HFF-Myc (cell line): ENCODE measurements around the gene HDAC8.
"Not testable (repeated sequence)": the region's sequence is repeated elsewhere in the genome, so short reads cannot be mapped to it uniquely, and the experiment has no call there.

ENCODE experiments used
- DNase-seq: peaks from one replicate; pipeline ENCODE4 v3.0.0-alpha.2; 2011; ENCODE audit warnings: low read depth; ENCODE audit errors: extremely low read depth
- H3K4me3 ChIP-seq: replicated peaks from 2 replicates; pipeline ENCODE4 v1.5.1; 2011; ENCODE audit warnings: low read depth, mild to moderate bottlenecking, control low read depth, low read length
- TF ChIP-seq, protein P1 (sequence below): IDR thresholded peaks from 2 replicates; pipeline ENCODE4 v1.5.1; 2012; ENCODE audit warnings: mild to moderate bottlenecking, low read depth, low read length, control low read depth; ENCODE audit errors: missing control alignments

The HDAC8 gene

DNA sequence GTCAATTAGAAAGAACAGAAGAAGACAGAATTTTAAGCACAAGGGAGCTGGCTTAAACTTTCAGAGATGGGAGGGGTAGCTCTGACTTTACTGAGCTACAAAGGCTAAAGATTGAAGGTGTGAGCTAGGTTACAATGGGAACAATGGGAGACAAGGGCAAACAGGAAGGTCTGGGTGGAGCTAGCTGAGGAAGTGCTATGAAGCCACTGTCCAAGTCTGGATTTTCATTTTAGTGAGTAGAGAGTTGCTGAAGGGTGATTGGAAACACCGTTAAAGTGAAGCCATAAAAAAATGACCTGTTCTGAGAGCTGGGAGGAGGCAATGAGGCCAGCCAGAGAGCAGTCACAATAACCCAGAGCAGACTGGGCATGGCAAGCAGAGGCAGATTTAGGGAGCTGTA lies 162.7 kb downstream of the HDAC8 start:
- DNase-seq: no peak
- no peak overlapping the region for H3K4me3 ChIP-seq
- TF ChIP-seq, protein P1, sequence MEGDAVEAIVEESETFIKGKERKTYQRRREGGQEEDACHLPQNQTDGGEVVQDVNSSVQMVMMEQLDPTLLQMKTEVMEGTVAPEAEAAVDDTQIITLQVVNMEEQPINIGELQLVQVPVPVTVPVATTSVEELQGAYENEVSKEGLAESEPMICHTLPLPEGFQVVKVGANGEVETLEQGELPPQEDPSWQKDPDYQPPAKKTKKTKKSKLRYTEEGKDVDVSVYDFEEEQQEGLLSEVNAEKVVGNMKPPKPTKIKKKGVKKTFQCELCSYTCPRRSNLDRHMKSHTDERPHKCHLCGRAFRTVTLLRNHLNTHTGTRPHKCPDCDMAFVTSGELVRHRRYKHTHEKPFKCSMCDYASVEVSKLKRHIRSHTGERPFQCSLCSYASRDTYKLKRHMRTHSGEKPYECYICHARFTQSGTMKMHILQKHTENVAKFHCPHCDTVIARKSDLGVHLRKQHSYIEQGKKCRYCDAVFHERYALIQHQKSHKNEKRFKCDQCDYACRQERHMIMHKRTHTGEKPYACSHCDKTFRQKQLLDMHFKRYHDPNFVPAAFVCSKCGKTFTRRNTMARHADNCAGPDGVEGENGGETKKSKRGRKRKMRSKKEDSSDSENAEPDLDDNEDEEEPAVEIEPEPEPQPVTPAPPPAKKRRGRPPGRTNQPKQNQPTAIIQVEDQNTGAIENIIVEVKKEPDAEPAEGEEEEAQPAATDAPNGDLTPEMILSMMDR: no peak

- no peak for DNase-seq
- H3K4me3 ChIP-seq: no peak overlapping the region
- TF ChIP-seq, protein P1: no peak
Observed at GRCh38 chrX:72408885-72409284, 163.8 kb downstream of the HDAC8 start.

DNA sequence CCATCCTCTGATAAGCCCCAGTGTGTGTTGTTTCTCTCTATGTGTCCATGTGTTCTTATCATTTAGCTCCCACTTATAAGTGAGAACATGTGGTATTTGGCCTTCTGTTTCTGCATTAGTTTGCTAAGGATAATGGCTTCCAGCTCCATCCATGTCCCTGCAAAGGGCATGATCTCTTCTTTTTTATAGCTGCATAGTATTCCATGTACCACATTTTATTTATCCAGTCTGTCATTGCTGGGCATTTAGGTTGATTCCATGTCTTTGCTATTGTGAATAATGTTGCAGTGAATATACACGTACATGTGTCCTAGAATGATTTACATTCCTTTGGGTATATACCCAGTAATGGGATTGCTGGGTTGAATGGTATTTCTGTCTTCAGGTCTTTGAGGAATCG lies 167.5 kb downstream of the HDAC8 start:
- not testable (repeated sequence) for H3K4me3 ChIP-seq, DNase-seq

- no peak for DNase-seq
- TF ChIP-seq, protein P1: no peak
- H3K4me3 ChIP-seq: no peak overlapping the region
Observed at GRCh38 chrX:72402614-72403013, 170.0 kb downstream of the HDAC8 start.

DNA sequence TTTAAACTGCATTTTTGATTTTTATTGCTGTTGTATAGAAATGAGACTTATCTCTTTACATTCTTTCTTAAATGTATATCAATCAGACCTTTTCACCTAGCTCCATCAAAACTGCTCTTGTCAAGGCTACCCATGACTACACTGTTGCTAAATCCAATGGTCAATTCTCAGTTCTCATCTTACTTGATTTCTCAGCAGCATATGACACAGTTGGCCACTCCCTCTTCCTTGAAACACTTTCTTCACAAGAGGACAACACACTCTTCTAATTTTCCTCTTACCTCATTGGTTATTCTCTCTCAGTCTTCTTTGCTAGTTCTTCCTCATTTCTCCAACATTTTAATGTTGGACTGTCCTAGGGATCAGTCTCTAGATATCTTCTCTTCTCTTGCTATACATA lies 172.8 kb downstream of the HDAC8 start:
- TF ChIP-seq, protein P1: no peak
- DNase-seq: no peak
- H3K4me3 ChIP-seq: no peak overlapping the region

GRCh38 chrX:72396117-72396516 lies 176.5 kb downstream of the HDAC8 start:
- DNase-seq: no peak
- TF ChIP-seq, protein P1: no peak
- H3K4me3 ChIP-seq: no peak overlapping the region

GRCh38 chrX:72395237-72395636 lies 177.4 kb downstream of the HDAC8 start:
- TF ChIP-seq, protein P1: no peak
- DNase-seq: no peak
- H3K4me3 ChIP-seq: no peak overlapping the region
